ENCODE results near the gene ACOT11. TPM values are rescaled to one million over a fixed set of nuclear protein-coding genes. Genes with fewer than 3 reads are reported as not detected.

ACOT11 gene
- total and polyA plus RNA-seq, 2 experiments from 2014 or later = 13.8 to 20.0 TPM

- H3K36me3 ChIP-seq (replicated peaks; ENCODE audit: insufficient read depth, low read depth) = no peaks in the 10 kb centered on the region
- WGBS (ENCODE audit: low lambda C conversion rate, missing lambda C conversion rate) = 63% methylated on average over 4 of the region's 4 CpGs
- H3K27ac ChIP-seq = no peak overlapping the region
- H3K4me1 ChIP-seq (ENCODE audit: insufficient read depth) = no peaks in the 10 kb centered on the region
- no peaks in the 10 kb centered on the region for H3K79me2 ChIP-seq
- H3K4me3 ChIP-seq = no peak overlapping the region
- no peaks in the 10 kb centered on the region for H4K20me1 ChIP-seq (ENCODE audit: insufficient read depth, poor library complexity, severe bottlenecking)
- no peak for TF ChIP-seq EZH2phosphoT487 (IDR thresholded peaks at IDR 0.05; ENCODE audit: low read depth, severe bottlenecking, unreplicated experiment)
- TF ChIP-seq EZH2 (IDR thresholded peaks at IDR 0.05; ENCODE audit: borderline replicate concordance) = no peak
- TF ChIP-seq CTCF (IDR thresholded peaks at IDR 0.05; ENCODE audit: poor library complexity) = no peak
- no peaks in the 10 kb centered on the region for H3K9me2 ChIP-seq (replicated peaks; ENCODE audit: insufficient read depth)
- no peaks in the 10 kb centered on the region for H3K9me3 ChIP-seq (ENCODE audit: low read depth)
- H3K27me3 ChIP-seq = no peaks in the 10 kb centered on the region
- no peak overlapping the region for H2AFZ ChIP-seq
- DNase-seq (ENCODE audit: low spot score) = no peak
- no peak overlapping the region for H3K4me2 ChIP-seq
Observed at GRCh38 chr1:54537611-54538010, 10.4 kb upstream of the ACOT11 start.

GRCh38 chr1:54538538-54538937, 9.5 kb upstream of the ACOT11 start:
- WGBS (ENCODE audit: low lambda C conversion rate, missing lambda C conversion rate) = 88% methylated on average over 8 of the region's 8 CpGs
- TF ChIP-seq EZH2 (IDR thresholded peaks at IDR 0.05; ENCODE audit: borderline replicate concordance) = no peak
- TF ChIP-seq EZH2phosphoT487 (IDR thresholded peaks at IDR 0.05; ENCODE audit: low read depth, severe bottlenecking, unreplicated experiment) = no peak
- no peak for TF ChIP-seq CTCF (IDR thresholded peaks at IDR 0.05; ENCODE audit: poor library complexity)
- no peak overlapping the region for H3K4me3 ChIP-seq

GRCh38 chr1:54540582-54541295, 7.3 kb upstream of the ACOT11 start:
- 86% methylated on average over 10 of the region's 10 CpGs for WGBS (ENCODE audit: low lambda C conversion rate, missing lambda C conversion rate)
- no peak for DNase-seq (ENCODE audit: low spot score)
- no peak overlapping the region for H3K4me3 ChIP-seq
- no peaks in the 10 kb centered on the region for H3K27me3 ChIP-seq
- H4K20me1 ChIP-seq (ENCODE audit: insufficient read depth, poor library complexity, severe bottlenecking) = no peaks in the 10 kb centered on the region
- TF ChIP-seq CTCF (IDR thresholded peaks at IDR 0.05; ENCODE audit: poor library complexity) = no peak
- no peak for TF ChIP-seq EZH2phosphoT487 (IDR thresholded peaks at IDR 0.05; ENCODE audit: low read depth, severe bottlenecking, unreplicated experiment)
- no peak for TF ChIP-seq EZH2 (IDR thresholded peaks at IDR 0.05; ENCODE audit: borderline replicate concordance)
- no peaks in the 10 kb centered on the region for H3K79me2 ChIP-seq
- H3K27ac ChIP-seq = no peak overlapping the region
- H3K9me2 ChIP-seq (replicated peaks; ENCODE audit: insufficient read depth) = no peaks in the 10 kb centered on the region
- no peak overlapping the region for H2AFZ ChIP-seq
- H3K4me2 ChIP-seq = no peak overlapping the region
- no peaks in the 10 kb centered on the region for H3K36me3 ChIP-seq (replicated peaks; ENCODE audit: insufficient read depth, low read depth)
- H3K9me3 ChIP-seq (ENCODE audit: low read depth) = no peaks in the 10 kb centered on the region
- H3K4me1 ChIP-seq (ENCODE audit: insufficient read depth) = peaks cover 9% of the 10 kb centered on the region

More at GRCh38 chr1:54538538-54538937, 9.5 kb upstream of the ACOT11 start:
- Histone ChIP-seq H3K36me3 (replicated peaks; ENCODE audit: insufficient read depth, low read depth) (no peaks in the 10 kb centered on the region), H3K79me2 (no peaks in the 10 kb centered on the region), H4K20me1 (ENCODE audit: insufficient read depth, poor library complexity, severe bottlenecking) (no peaks in the 10 kb centered on the region), H3K27me3 (no peaks in the 10 kb centered on the region), H3K27ac (no peak overlapping the region), H3K4me2 (no peak overlapping the region), H3K4me1 (ENCODE audit: insufficient read depth) (peaks cover 9% of the 10 kb centered on the region), H3K9me3 (ENCODE audit: low read depth) (no peaks in the 10 kb centered on the region), H2AFZ (no peak overlapping the region), H3K9me2 (replicated peaks; ENCODE audit: insufficient read depth) (no peaks in the 10 kb centered on the region)
- no peak for DNase-seq (ENCODE audit: low spot score)
